NT2/D1 (cell line): ENCODE data around the gene THY1.

Experiments
- YY1 ChIP-seq: IDR thresholded peaks from 2 replicates; pipeline ENCODE4 v1.6.1; 2011; ENCODE audit not compliant: insufficient read length, insufficient read depth
- ZNF274 ChIP-seq: IDR thresholded peaks from 2 replicates; pipeline ENCODE4 v1.6.1; 2011; ENCODE audit warnings: mild to moderate bottlenecking, low read depth, low read length

DNA sequence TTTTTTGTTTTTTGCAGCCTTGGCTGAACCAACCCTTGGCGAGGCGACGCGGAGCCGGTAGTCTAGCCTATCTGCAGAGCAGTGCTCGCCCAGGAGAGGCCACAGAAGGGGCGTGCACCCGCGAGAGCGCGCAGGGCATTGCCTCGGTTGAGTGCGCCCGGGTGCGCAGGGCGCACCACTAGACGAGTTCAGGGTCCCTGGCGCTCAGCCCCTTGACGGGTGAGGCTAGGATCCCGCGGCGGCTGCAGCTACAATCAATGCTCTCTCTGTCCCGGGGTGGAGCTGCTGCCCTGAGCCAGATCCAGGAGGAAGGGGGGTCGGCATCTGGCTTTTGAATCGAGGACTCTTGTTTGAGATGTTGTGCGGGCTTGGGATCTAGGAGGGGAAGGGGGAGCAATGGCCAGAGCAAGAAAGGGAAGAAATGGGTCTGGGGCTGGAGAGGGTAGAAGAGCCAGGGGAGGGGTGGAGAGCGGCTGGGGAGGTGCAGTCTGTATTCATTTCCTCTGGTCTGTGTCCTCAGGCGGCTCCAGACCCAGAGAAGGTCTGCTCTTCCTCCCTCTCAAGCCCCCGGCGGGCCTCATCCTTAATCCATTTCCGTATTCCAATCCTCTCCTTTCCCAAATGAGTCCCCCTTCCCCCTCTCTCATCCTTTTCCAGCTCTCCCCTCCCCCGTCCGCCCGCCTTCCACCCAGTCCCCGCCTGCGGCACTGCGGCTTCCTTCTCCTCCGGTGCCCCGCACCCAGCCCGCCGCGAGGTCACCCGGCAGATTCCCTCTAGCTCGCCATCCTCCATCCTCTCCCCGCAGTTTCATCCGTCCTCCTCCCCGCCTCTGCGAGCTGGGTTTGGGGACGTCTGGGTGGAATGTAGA is 797 bp downstream of the THY1 start:
- no peak for TF ChIP-seq YY1
- no peak for TF ChIP-seq ZNF274
